Keratinocyte (primary cell): ENCODE results near the gene CC2D2A. TPM values are rescaled to one million over a fixed set of nuclear protein-coding genes. Genes with fewer than 3 reads are reported as not detected.

Experiments
- DNase-seq: peaks from one replicate; pipeline ENCODE4 v3.0.0-alpha.2; 2011; ENCODE audit warnings: low read depth, missing footprints, low spot score
- FAIRE-seq: peaks from 2 replicates; lab custom pipeline; 2011; peaks lifted over from hg19 to GRCh38; lab: Jason Lieb, UNC
- H2AFZ ChIP-seq: 2 replicates; pipeline ENCODE4 v1.6.0; 2012; ENCODE audit warnings: low read length, control low read depth, inconsistent platforms; ENCODE audit not compliant: control insufficient read depth
- H3K27ac ChIP-seq: 2 replicates; pipeline ENCODE4 v1.5.1; 2011; ENCODE audit warnings: low read length; ENCODE audit not compliant: control insufficient read depth, insufficient read depth
- H3K27me3 ChIP-seq: 3 replicates; pipeline ENCODE4 v1.6.0; 2011; ENCODE audit warnings: low read length; ENCODE audit not compliant: control insufficient read depth, insufficient read depth; ENCODE audit errors: extremely low read depth
- H3K36me3 ChIP-seq, 2 experiments: 2 replicates in 1 of 2; 3 replicates in 1 of 2; pipeline ENCODE4 v1.5.1; 2011; ENCODE audit warnings: low read length in 2 of 2, mild to moderate bottlenecking in 1 of 2; ENCODE audit not compliant: control insufficient read depth in 2 of 2, insufficient read depth in 2 of 2; ENCODE audit errors: extremely low read depth in 1 of 2
- H3K4me1 ChIP-seq: 3 replicates; pipeline ENCODE4 v1.5.1; 2011; ENCODE audit warnings: low read length; ENCODE audit not compliant: control insufficient read depth, insufficient read depth; ENCODE audit errors: extremely low read depth
- H3K4me2 ChIP-seq: 3 replicates; pipeline ENCODE4 v1.6.0; 2011; ENCODE audit warnings: low read depth, low read length; ENCODE audit not compliant: control insufficient read depth, insufficient read depth; ENCODE audit errors: extremely low read depth
- H3K4me3 ChIP-seq, 3 experiments: fragments of 200-600 bp in 1 of 3; sonication (generic) in 1 of 3; 2 replicates in 2 of 3; 3 replicates in 1 of 3; pipeline ENCODE4 v1.5.1; 2011 to 2016; ENCODE audit warnings: low read length in 3 of 3, mild to moderate bottlenecking in 3 of 3, control low read depth in 2 of 3, inconsistent platforms in 1 of 3, low read depth in 1 of 3, mixed read lengths in 1 of 3, mixed run types in 1 of 3, moderate library complexity in 1 of 3; ENCODE audit not compliant: control insufficient read depth in 2 of 3, insufficient read depth in 2 of 3; ENCODE audit errors: extremely low read depth in 1 of 3
- H3K79me2 ChIP-seq: 2 replicates; pipeline ENCODE4 v1.6.0; 2012; ENCODE audit warnings: low read length; ENCODE audit not compliant: control insufficient read depth, insufficient read depth
- H3K9ac ChIP-seq: 3 replicates; pipeline ENCODE4 v1.6.0; 2011; ENCODE audit warnings: low read length; ENCODE audit not compliant: control insufficient read depth, insufficient read depth; ENCODE audit errors: extremely low read depth
- H3K9me1 ChIP-seq: 3 replicates; pipeline ENCODE4 v1.6.0; 2011; ENCODE audit warnings: low read length; ENCODE audit not compliant: control insufficient read depth, insufficient read depth; ENCODE audit errors: extremely low read depth
- H3K9me3 ChIP-seq: 2 replicates; pipeline ENCODE4 v1.5.1; 2012; ENCODE audit warnings: low read depth, low read length; ENCODE audit not compliant: control insufficient read depth
- H4K20me1 ChIP-seq: 3 replicates; pipeline ENCODE4 v1.6.0; 2011; ENCODE audit warnings: low read length; ENCODE audit not compliant: control insufficient read depth, insufficient read depth; ENCODE audit errors: extremely low read depth
- EZH2 ChIP-seq: IDR thresholded peaks from one replicate; pipeline ENCODE4 v1.6.1; 2012; ENCODE audit warnings: inconsistent platforms, mild to moderate bottlenecking, low read length, moderate library complexity
- dilution Hi-C: fragments of 300-500 bp; cut with MboI; formaldehyde crosslinking; loops from one replicate; pipeline ENCODE4 v1.7.0; 2020; ENCODE audit warnings: low sequenced_read_pairs; ENCODE audit not compliant: extremely low pct_ligation_motif_present
- polyA plus RNA-seq, 5 experiments: library from polyadenylated mRNA; depleted of rRNA in 3 of 5; stranded (reverse) in 3 of 5; stranded (forward) in 1 of 5; unstranded in 1 of 5; fragments of >200 nt; gene quantifications; 1 replicate in 1 of 5; 2 replicates in 3 of 5; 3 replicates in 1 of 5; pipeline versions ENCODE4 v1.2.1 to v1.2.3, GENCODE V29; 2011 to 2012; ENCODE audit warnings: missing spikeins in 2 of 5, low read depth in 1 of 5, low replicate concordance in 1 of 5
- TF ChIP-seq, protein P1 (sequence below), 3 experiments: IDR thresholded peaks in 1 of 3; conservative IDR thresholded peaks in 1 of 3; optimal IDR thresholded peaks in 1 of 3; 2 replicates in 2 of 3; 3 replicates in 1 of 3; pipeline versions ENCODE3 to v1.5.1; 2011; ENCODE audit warnings: low read length in 3 of 3, mild to moderate bottlenecking in 3 of 3, moderate library complexity in 2 of 3, control low read depth in 1 of 3, inconsistent platforms in 1 of 3; ENCODE audit not compliant: insufficient read depth in 2 of 3; ENCODE audit errors: extremely low read depth in 1 of 3

CC2D2A gene
- polyA plus RNA-seq, 1 donor (not counting 4 experiments of a cell fraction or from before 2014, with no cell fraction given): 11.8 TPM

DNA sequence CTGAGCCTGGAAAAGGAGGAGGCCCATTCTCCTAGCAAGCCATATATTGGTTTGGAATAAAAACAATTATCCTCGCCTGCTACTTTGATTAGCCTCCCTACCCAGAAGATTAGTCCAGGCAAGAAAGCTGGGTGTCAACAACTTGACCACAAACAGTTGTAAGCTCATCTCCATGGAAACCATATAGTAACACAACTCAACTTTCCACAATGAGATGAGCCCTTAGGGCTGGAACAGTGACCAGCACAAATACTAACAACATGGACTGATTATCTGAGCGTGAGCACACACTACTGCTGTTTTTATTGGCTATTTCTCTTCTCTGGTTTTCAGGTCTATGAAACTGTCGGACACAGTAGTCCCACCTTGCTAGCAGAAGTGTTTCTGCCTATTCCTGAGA, 80.8 kb downstream of the CC2D2A start:
- peaks cover 0 to 5% of the 10 kb centered on the region in 2 experiments for H3K36me3 ChIP-seq
- H3K4me3 ChIP-seq: no peak overlapping the region
- no peak for FAIRE-seq
- no peak for DNase-seq
- dilution Hi-C loops: no loop called here
- no peaks in the 10 kb centered on the region for H3K79me2 ChIP-seq
- H2AFZ ChIP-seq: no peak overlapping the region
- H3K9ac ChIP-seq: no peak overlapping the region
- H3K27me3 ChIP-seq: no peaks in the 10 kb centered on the region
- H3K27ac ChIP-seq: no peak overlapping the region
- no peaks in the 10 kb centered on the region for H3K9me3 ChIP-seq
- H4K20me1 ChIP-seq: no peaks in the 10 kb centered on the region
- no peaks in the 10 kb centered on the region for H3K4me1 ChIP-seq
- TF ChIP-seq EZH2: no peak
- TF ChIP-seq, protein P1, sequence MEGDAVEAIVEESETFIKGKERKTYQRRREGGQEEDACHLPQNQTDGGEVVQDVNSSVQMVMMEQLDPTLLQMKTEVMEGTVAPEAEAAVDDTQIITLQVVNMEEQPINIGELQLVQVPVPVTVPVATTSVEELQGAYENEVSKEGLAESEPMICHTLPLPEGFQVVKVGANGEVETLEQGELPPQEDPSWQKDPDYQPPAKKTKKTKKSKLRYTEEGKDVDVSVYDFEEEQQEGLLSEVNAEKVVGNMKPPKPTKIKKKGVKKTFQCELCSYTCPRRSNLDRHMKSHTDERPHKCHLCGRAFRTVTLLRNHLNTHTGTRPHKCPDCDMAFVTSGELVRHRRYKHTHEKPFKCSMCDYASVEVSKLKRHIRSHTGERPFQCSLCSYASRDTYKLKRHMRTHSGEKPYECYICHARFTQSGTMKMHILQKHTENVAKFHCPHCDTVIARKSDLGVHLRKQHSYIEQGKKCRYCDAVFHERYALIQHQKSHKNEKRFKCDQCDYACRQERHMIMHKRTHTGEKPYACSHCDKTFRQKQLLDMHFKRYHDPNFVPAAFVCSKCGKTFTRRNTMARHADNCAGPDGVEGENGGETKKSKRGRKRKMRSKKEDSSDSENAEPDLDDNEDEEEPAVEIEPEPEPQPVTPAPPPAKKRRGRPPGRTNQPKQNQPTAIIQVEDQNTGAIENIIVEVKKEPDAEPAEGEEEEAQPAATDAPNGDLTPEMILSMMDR (optimal IDR thresholded peaks at IDR 0.05 in 1 of 3, IDR thresholded peaks at IDR 0.05 in 1 of 3, conservative IDR thresholded peaks at IDR 0.05 in 1 of 3; ENCODE audit: extremely low read depth in 1 of 3, insufficient read depth in 2 of 3, low read length in 3 of 3): no peak
- no peaks in the 10 kb centered on the region for H3K9me1 ChIP-seq
- no peak overlapping the region for H3K4me2 ChIP-seq

DNA sequence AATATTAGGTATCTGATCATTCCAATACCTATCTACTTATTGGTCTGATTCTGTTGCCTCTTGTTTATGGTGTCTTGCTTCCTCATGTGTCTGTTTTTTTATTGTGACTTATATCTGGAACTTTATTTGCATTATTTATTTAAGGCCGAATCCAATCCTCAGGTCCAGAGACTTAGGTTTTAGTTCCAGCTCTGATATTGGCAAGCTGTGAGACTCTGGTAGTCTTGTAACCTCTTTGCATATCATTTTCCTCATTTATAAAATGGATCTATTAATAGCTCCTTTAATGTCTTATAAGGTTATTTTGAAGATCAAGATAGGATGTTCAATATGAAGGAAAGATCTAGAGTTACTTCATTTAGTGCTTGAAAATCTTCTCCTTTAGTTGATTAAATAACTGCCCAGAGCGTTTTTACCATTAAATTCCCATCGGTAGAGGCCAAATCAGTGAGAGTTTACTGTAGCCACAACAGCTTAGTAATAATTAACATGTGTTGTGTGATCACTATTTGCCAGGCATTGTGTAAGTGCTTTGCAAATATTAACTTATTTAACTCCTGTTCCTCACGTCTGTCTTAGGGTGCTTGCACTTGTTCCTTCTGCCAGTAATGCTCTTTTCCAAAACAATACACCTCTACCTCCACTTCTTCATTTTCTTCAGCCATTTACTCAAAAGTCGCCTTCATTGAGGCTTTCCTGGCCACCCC, 82.2 kb downstream of the CC2D2A start:
- H3K36me3 ChIP-seq: no peaks in the 10 kb centered on the region
- dilution Hi-C loops: no loop called here
- no peaks in the 10 kb centered on the region for H4K20me1 ChIP-seq
- H3K9me1 ChIP-seq: no peaks in the 10 kb centered on the region
- no peak overlapping the region for H3K4me3 ChIP-seq
- DNase-seq: no peak
- no peaks in the 10 kb centered on the region for H3K9me3 ChIP-seq
- TF ChIP-seq, protein P1 (optimal IDR thresholded peaks at IDR 0.05 in 1 of 3, IDR thresholded peaks at IDR 0.05 in 1 of 3, conservative IDR thresholded peaks at IDR 0.05 in 1 of 3; ENCODE audit: extremely low read depth in 1 of 3, insufficient read depth in 2 of 3, low read length in 3 of 3): no peak
- H3K27me3 ChIP-seq: no peaks in the 10 kb centered on the region
- no peak overlapping the region for H3K27ac ChIP-seq
- FAIRE-seq: no peak
- H3K4me2 ChIP-seq: no peak overlapping the region
- H3K9ac ChIP-seq: no peak overlapping the region
- H3K4me1 ChIP-seq: no peaks in the 10 kb centered on the region
- H2AFZ ChIP-seq: no peak overlapping the region
- H3K79me2 ChIP-seq: no peaks in the 10 kb centered on the region
